ENCODE data around the gene GRM7.

GRM7 gene

GRCh38 chr3:7469866-7470265, 609.0 kb downstream of the GRM7 start:
- no peak for FAIRE-seq
- DNase-seq (ENCODE audit: low spot score): no peak

DNA sequence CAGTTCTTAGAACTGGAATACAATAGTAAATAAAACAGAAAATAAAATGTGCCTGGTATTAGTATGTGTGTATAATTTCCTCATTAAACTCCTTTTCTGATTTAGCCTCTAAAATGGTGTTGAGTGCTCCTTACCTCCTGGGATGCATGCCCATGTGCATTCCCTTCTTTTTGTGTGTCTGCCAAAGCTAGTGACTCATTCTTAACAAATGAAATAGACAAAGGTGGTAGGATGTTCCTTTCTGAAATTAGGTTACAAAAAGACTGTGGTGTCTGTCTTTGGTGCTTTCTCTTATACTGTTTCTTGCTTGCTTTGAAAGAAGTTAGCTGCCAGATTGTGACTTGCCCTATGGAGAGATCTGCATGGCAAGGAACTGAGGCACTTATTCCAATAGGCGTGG, 623.7 kb downstream of the GRM7 start:
- no peak for DNase-seq (ENCODE audit: low spot score)
- no peak for FAIRE-seq

DNA sequence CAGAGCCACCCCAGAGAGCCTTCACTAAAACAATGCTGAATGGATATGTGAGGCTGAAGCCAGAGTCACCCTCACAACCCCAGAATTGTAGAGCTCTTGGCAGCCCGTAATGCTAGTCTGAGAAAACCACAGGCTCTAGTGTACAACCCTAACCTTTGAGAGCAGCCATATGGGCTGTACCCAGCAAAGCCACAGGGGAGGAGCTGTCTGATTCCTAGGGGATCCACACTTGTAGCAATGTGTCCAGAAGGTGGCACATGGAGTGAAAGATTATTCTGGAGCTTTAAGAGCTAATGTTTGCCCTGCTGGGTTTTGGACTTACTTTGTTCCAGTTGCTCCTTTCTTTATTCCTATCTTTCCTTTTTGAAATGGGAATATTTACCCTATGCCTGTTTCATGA, 626.8 kb downstream of the GRM7 start:
- no peak for FAIRE-seq
- DNase-seq (ENCODE audit: low spot score): no peak

GRCh38 chr3:7489417-7489816, 628.5 kb downstream of the GRM7 start:
- no peak for DNase-seq (ENCODE audit: low spot score)
- FAIRE-seq: no peak

- FAIRE-seq: no peak
- DNase-seq (ENCODE audit: low spot score): no peak
Observed at GRCh38 chr3:7498715-7499114, 637.8 kb downstream of the GRM7 start.

DNA sequence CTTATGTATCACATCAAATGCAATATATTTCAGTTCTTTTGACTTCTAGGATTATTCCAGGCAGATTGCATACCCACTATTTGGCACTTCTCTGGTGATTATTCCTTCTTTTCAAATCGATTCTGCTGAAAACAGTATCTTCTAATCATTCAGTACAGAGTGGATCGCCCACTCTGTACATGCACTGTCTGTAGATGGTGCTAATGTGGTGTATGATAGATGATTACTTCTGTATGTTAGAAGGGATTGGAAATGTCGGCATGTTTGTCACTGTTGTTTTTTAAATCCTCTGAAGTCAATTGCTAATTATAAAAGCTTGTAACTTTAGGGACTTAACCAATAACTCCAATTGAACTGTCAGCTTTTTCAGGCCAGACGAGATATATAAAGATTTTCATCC, 642.5 kb downstream of the GRM7 start:
- FAIRE-seq (no peak), DNase-seq (ENCODE audit: low spot score) (no peak)

GRCh38 chr3:7504886-7505775, 644.2 kb downstream of the GRM7 start:
- FAIRE-seq (peak; percentile 83), DNase-seq (ENCODE audit: low spot score) (peak; percentile 73)

DNA sequence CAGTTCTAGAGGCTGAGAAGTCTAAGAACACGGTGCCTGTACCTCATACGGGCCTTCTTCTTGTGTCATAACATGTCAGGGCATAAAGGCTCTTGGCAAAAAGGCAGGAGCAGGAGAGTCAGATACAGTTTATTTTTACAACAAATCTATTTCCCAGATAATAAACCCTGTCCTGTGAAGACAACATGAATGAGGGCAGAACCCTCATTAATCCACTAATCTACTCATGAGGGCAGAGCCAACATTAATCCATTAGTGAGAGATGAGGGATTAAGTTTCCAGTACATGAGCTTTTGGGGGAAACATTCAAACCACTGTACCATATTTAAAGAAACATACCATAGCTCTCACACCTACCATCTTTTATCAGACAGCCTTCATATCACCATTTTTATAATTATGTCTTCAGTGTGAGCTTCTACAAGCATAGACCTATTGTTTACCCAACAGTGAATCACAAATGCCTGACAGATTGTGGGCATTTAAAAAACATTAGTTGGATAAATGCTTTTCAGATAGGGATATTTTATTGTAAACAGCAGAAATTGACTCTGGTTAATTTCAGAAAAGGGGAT, 645.8 kb downstream of the GRM7 start:
- DNase-seq (ENCODE audit: low spot score) (no peak), FAIRE-seq (no peak)

DNA sequence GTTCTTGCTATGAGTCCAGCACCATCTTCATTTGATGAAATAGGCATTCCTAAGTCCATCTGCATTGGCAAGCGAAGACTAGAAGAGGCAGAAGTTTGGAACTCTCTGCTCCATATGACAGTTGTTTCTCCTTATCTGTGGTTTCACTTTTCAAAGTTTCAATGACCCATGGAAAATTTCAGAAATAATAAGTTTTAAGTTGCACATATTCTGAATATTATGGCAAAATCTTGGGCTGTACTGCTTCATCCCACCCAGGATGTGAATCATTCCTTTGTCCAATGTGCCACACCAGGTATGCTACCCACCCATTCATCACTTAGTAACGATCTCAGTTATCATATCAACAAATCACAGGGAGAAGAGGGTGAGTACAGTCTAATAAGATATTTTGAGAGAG, 647.9 kb downstream of the GRM7 start:
- DNase-seq (ENCODE audit: low spot score) (peak; percentile 6), FAIRE-seq (no peak)

- DNase-seq (ENCODE audit: low spot score) (no peak), FAIRE-seq (no peak)
Observed at GRCh38 chr3:7512048-7512447, 651.1 kb downstream of the GRM7 start.

GRCh38 chr3:7518026-7518425, 657.1 kb downstream of the GRM7 start:
- FAIRE-seq (no peak), DNase-seq (ENCODE audit: low spot score) (no peak)

DNA sequence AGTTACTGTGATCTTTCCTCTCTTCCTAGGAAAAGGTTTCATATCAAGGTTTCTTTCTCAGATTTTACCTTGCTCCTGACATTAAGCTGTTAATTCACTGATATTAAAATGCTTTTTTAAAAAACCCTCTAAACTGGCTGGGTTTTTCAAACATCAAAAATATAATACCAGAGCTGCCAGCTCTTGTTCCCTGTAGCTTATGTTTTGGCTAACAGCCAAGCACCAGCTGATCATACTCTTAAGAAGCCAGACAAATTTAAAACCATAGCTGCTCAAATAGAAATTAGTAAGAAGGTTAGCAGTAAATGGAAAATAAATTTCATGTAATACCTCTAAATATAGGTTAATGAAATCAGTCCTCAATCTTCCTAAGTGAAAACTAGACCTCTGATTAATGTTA, 657.5 kb downstream of the GRM7 start:
- DNase-seq (ENCODE audit: low spot score) (no peak), FAIRE-seq (no peak)

DNA sequence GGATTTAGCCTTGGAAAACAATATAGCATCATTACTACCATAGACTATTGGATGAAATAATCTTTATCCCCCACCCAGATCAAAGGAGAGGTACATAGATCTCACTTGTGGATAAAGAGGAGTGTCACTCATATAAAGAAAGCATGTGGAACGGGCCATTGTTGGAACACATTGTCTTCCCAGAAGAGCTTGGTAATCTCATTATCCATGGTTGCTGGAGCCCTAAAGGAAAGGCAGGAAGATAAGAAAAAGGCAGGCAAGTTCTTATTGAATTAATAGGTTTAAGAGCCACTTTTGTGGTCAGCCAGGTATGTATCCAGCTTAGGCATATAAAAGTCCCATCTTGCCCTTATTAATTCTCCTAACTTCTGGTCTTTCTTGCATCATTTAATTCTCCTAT, 659.1 kb downstream of the GRM7 start:
- FAIRE-seq (no peak), DNase-seq (ENCODE audit: low spot score) (no peak)

- DNase-seq (ENCODE audit: low spot score) (no peak), FAIRE-seq (no peak)
Observed at GRCh38 chr3:7520593-7520992, 659.7 kb downstream of the GRM7 start.

- DNase-seq (ENCODE audit: low spot score) (no peak), FAIRE-seq (no peak)
Observed at GRCh38 chr3:7536510-7536909, 675.6 kb downstream of the GRM7 start.

DNA sequence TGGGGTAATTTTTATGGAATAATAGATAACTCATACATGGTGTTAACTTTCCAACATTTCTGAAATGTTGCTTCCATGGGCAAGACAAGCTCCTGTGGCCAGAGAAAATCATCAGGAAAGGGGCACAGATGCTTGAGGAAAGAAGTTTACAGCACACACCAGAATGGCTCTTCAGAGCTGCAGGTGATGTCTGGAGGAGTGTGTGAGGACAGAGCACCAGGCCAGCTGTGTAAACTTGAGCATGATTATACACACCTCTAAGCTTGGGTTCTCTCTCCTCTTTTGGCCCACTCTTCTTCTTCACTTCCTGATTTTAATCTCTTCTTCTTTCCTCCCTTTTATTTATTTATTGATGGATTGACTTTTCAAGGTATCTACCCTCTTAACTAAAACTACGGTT, 676.0 kb downstream of the GRM7 start:
- DNase-seq (ENCODE audit: low spot score): no peak
- no peak for FAIRE-seq

DNA sequence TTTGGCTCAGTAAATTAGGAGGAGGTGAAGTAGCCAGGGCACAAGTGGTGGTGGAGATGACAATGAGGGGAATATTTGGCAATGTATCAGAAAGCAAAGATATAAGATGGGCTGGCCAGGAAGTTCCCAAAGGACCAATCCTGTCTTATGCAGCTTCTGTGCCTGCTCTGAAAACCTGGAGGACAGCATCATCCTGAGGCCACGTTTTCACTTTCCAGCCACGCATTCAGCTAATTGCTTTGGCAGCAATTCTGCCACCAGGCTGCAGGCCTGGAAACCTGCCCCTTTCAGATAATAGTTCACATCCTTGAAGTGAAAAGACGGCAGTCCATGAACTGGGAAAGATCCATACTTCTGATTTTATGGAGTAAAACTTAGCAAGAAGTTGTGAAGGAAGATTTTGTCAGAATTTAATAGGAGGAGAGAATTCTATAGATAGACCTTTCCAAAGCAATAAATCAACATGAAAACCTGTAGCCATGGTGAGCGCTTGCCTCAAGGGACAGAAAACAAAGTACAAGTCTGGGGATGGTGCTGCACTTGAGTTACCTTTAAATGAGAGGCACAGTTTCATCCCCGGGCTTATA, 682.5 kb downstream of the GRM7 start:
- FAIRE-seq: no peak
- no peak for DNase-seq (ENCODE audit: low spot score)

DNA sequence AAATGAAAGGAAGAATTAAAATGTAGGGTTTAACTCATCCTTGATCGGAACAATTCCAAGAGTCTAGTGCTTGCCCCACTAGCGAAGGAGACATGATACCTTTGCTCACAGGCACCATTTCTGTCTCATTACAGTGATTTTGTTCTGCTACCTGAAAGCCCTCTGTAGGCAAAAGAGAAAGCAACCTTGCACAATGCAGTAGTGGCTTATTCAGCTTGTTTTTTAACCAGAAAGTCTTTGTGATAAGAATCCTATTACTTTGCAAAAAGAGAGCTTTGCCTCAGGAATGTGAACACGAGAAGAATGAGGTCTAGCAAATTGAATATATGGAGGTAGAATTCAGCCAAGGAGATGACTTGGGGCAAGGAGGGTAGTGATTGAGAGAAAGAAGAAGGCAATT, 684.4 kb downstream of the GRM7 start:
- no peak for FAIRE-seq

DNA sequence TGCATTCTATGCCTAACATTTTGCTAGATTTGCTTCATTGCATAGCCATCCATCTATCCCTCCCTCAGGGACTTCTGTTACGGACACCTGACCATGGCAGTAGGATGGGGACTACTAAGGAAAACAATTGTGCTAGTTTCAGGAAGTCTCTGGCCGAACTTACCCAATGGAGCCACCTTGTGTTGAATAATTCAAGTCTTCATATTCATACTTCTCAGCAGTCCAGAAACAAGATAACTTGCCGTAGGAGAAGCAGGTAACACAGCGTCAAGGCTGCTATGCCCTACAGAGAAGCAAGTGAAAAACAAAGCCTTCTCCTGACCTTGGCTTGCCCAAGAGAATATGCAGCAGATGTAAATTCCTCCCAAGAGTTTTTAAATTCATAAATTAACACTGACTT, 685.3 kb downstream of the GRM7 start:
- DNase-seq (ENCODE audit: low spot score): peak; percentile 15
- FAIRE-seq: no peak

More for the DNA sequence above, 684.4 kb downstream of the GRM7 start:
- no peak for DNase-seq (ENCODE audit: low spot score)

- DNase-seq (ENCODE audit: low spot score) (no peak), FAIRE-seq (no peak)
Observed at GRCh38 chr3:7547826-7548225, 686.9 kb downstream of the GRM7 start.

GRCh38 chr3:7562892-7563291, 702.0 kb downstream of the GRM7 start:
- FAIRE-seq (no peak), DNase-seq (ENCODE audit: low spot score) (no peak)

DNA sequence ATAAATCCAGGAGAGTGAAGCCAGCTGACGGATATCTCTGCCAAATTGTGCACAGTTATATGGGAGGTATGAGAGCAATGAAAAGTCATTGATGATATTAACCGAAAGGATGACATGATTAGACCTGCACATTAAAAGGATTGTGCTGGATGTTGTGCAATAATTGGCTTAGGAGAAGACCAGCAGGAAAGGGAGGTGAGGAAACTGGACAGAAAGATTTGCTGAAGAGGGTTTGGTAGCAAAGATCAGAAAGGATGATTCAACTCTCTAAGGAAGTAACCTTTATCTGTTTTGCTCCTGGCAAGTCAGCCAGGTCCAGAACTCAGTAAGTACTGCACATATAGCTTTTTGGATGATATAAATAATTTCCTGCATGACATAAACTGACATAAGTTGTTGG, 704.7 kb downstream of the GRM7 start:
- DNase-seq (ENCODE audit: low spot score) (no peak), FAIRE-seq (no peak)

- DNase-seq (ENCODE audit: low spot score) (no peak), FAIRE-seq (no peak)
Observed at GRCh38 chr3:7567160-7567559, 706.2 kb downstream of the GRM7 start.

All from RCC 7860 (cell line).